NCI-H128 (cell line): Measurements from ENCODE around the gene VPS9D1.

ENCODE experiments used
- DNase-seq: peaks from one replicate; lab custom pipeline; 2025; ENCODE audit not compliant: unreplicated experiment; lab: John Stamatoyannopoulos, UW

Gene VPS9D1, protein sequence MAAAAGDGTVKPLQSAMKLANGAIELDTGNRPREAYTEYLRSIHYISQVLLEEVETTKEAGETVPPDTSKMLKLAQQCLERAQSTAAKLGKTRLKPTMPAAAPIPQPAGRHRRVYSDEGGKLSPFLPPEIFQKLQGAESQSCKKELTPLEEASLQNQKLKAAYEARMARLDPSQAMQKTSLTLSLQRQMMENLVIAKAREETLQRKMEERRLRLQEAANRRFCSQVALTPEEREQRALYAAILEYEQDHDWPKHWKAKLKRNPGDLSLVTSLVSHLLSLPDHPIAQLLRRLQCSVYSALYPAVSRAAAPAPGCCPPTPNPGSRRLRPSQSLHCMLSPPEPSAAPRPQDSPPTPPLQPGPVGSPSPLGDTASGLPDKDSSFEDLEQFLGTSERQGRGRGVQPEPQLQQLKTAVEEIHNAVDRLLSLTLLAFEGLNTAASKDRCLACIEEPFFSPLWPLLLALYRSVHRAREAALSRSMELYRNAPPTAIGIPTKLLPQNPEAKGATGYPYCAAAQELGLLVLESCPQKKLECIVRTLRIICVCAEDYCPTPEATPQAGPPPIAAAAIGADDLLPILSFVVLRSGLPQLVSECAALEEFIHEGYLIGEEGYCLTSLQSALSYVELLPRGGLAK

DNA sequence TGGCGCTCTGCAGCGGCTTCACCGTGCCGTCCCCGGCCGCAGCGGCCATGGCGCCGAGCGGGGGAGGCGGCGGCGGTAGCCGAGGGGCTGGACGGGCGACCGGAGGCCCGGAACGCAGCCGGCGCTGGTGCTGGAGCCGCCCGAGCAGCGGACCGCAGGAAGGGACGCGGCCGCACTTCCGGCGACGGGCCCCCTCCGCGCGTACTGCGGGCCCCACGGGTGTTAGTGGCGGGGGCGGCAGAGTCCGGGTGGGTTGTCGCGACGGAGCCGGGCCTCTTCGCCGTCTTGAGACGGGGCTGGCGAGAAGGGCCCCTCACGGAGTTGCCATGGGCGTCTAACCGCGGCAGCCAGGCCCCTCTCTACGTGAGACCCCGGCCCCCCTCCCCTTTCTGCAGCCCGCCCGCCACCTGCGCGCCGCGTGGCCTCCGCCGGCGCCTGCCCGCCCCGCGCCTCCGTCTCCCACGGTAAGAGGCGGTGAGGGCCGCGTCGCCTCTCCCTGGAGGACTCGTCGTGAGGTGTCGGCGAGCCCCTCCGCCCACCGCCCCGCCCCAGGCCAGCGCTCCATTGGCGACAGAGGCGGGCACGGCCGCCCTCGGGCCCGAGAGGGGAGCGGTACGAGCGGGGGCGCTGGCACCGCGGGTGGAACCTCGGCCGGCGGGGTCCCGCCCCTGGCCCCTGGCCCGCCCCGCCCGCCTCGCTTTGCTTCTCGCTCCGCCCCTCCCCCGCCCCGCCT is at the start of gene VPS9D1, which contains the start of gene ZNF276:
VPS9D1 (minus strand) TSS at position 86 of the 733 bp plus-strand sequence; CDS start at position 49, 37 bp downstream.
ZNF276 (plus strand) TSS at position 725 of the 733 bp plus-strand sequence. CDS start 104 bp downstream, outside the sequence.
- DNase-seq = peak; percentile 14

GRCh38 chr16:89770367-89770766 is 49.7 kb upstream of the VPS9D1 start:
- DNase-seq = no peak

DNA sequence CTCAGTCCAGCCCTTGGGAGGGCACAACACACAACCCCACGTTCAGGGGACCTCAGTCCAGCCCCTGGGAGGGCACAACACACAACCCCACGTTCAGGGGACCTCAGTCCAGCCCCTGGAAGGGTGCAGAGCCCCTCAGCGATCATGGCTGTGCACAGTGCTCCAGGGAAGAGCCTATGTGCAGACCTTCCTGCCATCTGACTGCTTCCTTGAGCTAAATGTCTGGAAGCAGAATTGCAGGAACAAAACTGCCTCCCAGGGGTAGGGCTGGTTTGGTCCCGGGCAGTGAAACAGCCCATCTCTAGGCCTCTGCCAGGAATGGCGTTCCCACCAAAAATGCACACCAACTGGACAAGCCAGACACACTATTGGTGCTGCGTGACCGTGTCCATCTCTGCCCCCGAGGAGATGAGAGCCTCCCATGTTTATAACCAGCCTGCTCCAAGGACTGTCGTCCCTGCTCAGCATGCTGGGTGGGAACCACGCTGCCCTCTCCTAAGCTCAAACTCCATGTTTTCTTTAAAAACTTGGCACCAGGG is 44.7 kb upstream of the VPS9D1 start:
- no peak for DNase-seq

DNA sequence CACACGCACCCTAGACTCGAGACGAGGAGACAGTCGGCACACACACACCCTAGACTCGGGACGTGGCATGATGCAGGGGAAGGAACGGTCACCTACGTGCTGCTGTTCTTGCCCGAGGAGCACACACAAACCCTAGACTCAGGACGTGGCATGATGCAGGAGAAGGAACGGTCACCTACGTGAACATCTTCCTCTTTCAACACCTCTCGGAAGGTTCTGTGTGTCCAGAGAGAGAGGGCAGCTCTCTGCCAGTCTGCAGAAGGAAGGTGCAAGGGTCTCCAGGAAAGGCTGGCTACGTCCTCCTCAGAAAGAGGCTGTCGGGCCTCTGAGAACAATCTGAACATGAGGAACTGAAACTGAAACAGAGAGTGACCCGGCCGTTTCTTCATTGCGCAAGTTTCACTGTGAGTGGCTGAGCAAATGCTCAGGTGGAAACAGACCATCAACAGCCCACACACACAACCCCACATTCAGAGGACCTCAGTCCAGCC is 44.1 kb upstream of the VPS9D1 start:
- DNase-seq = no peak

DNA sequence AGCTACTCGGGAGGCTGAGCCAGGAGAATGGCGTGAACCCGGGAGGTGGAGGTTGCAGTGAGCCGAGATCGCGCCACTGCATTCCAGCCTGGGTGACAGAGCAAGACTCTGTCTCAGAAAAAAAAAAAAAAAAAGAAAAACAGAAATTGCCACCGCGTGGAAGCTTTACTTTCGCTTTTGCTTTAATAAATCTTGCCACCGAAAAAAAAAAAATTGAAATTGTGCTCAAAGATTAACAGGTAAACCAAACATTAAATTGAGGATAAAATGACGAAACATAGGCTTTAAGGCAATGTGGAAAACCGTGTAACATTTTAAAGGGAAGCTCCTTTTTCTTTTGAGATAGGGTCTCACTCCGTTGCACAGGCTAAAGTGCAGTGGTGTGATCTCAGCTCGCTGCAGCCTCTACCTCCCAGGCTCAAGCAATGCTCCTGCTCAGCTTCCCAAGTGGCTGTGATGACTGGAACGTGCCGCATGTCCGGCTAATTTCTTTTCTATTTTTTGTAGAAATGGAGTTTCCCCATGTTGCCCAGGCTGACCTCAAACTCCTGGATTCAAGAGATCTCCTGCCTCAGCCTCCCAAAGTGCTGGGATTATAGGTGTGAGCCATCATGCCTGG is 40.7 kb upstream of the VPS9D1 start:
- DNase-seq = no peak

- no peak for DNase-seq
Measured at GRCh38 chr16:89759746-89760340, 39.1 kb upstream of the VPS9D1 start.

GRCh38 chr16:89749637-89750036 is 28.9 kb upstream of the VPS9D1 start:
- DNase-seq = no peak

DNA sequence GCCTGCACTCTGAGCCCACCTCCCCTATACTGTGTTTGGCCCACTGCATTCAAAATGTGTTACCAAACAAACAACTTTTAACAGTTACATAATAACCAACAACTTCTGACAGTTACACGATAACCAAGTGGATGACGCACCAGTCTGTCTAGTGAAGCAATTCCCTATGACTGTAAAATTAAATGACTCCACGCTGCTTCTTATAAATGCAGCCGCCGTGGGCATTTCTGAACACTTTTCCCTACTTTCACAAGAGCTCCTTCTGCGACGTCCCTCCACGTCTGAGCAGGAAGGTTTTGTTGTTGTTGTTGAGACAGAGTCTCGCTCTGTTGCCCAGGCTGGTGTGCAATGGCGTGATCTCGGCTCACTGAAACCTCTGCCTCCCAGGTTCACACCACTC is 28.2 kb upstream of the VPS9D1 start:
- no peak for DNase-seq

DNA sequence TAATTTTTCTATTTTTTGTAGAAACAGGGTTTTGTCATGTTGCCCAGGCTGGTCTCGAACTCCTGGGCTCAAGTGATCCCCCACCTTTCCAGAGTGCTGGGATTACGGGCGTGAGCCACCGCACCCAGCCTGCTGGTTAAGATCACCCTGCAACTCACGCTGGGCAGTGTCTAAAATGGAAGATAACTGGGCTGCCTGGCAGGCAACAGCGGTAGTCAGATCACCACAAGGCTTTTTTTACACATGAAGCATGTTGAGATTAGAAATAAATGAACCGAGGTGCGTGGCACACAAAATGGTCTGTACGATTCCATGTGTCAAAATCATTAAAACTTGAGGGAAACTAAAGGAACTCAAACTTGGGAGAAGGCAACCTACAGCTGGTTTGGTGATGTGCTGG is 27.4 kb upstream of the VPS9D1 start:
- no peak for DNase-seq

DNA sequence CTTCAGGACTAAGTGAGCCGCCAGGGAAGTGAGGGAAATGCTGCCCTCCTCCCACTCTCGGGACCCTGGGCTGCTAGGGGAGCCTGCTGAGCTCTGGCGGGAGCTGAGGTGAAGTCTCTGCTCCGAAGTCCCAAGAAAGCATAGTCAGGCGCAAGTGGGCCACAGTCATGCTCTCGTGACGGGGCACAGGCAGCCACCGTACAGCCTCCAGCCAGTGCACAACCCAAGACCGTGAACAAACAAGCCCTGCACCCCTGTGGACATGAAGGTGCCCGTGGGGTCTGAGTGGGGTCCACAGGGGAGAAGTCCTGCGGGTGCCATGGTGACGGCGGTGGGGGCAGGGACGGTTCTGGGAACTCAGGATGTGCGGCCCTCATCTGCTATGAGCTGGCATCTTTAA is 25.3 kb upstream of the VPS9D1 start:
- DNase-seq = no peak

GRCh38 chr16:89744813-89745212 is 24.1 kb upstream of the VPS9D1 start:
- no peak for DNase-seq

- DNase-seq = no peak
Measured at GRCh38 chr16:89742948-89743347, 22.2 kb upstream of the VPS9D1 start.

- DNase-seq = no peak
Measured at GRCh38 chr16:89741342-89742014, 20.8 kb upstream of the VPS9D1 start.

- DNase-seq = no peak
Measured at GRCh38 chr16:89739383-89739782, 18.7 kb upstream of the VPS9D1 start.

DNA sequence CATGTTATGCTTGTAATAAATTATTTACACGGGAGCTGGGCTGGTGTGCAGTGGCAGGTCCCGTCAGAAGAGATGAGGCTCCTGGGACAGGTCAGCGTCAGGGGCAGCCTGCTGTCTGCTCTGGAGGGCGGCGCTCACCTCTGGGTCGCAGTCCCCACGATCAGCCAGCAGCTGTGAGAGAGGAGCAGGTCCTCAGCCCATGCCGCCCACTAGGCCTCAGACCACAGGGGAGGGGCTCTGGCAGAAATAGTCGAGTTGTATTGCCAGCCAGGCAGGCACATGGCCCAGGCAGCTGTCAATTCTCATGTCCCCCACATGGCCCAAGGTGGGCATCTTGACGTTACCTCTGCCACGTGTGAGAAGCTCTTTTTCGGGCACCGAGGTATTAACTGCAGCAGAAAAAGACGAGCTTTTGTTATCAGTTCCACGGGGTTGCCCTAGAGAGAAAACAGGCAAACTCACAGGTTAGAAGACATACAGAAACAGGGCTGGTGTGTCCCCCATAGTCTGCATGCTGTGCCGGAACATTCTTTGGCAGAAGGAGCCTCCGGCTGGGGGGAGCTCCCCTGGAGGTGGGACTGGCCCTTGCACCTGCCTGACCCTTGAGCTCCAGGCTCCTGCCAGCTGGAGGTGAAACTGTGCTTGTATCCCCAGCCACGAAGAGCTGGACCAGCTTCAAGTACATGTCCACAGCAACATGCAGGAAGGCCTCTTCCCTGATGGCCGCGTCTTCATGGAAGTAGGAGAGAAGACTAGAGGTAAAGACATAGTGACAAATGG is 18.0 kb upstream of the VPS9D1 start:
- no peak for DNase-seq

GRCh38 chr16:89738072-89738377 is 17.3 kb upstream of the VPS9D1 start:
- no peak for DNase-seq

DNA sequence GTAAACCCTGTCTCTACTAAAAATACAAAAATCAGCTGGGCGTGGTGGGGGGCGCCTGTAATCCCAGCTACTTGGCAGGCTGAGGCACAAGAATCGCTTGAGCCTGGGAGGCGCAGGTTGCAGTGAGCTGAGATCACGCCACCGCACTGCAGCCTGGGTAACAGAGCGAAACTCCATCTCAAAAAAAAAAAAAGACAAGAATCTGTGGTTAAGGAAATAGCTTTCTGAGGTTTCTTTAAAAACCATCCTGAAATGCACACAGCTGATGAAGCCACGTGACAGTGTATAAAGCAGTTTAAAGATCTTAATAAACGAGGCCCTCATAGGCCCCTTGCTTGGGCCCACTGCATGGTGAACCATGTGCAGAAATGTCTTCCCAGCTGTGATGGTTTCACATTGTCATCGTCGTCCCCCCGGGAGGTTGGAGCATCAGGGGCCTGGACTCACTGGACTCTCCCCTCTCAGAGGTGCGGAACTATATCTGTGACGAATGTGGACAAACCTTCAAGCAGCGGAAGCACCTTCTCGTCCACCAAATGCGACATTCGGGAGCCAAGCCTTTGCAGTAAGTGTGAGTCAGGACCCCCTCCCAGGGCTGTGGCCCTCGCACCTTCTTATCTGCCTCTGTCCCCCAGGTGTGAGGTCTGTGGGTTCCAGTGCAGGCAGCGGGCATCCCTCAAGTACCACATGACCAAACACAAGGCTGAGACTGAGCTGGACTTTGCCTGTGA is 16.8 kb upstream of the VPS9D1 start:
- no peak for DNase-seq

- DNase-seq = no peak
Measured at GRCh38 chr16:89736554-89736953, 15.9 kb upstream of the VPS9D1 start.

- no peak for DNase-seq
Measured at GRCh38 chr16:89733792-89734191, 13.1 kb upstream of the VPS9D1 start.
